Skeletal muscle satellite cell (primary cell): ENCODE results near the gene MPST.
A peak's percentile ranks its signal among the peaks of the same experiment; 100 is the strongest.

Source experiments
- H3K27me3 ChIP-seq: 2 replicates; pipeline ENCODE4 v1.7.0; 2013; ENCODE audit warnings: low read length; ENCODE audit not compliant: control insufficient read depth, insufficient read depth
- H3K36me3 ChIP-seq: 2 replicates; pipeline ENCODE4 v1.7.0; 2013; ENCODE audit warnings: mild to moderate bottlenecking, control low read depth, low read length; ENCODE audit not compliant: insufficient read depth
- H3K4me1 ChIP-seq: 2 replicates; pipeline ENCODE4 v1.7.0; 2013; ENCODE audit warnings: low read length; ENCODE audit not compliant: control insufficient read depth, insufficient read depth
- H3K4me2 ChIP-seq: 2 replicates; pipeline ENCODE4 v1.7.0; 2013; ENCODE audit warnings: mild to moderate bottlenecking, low read length
- H3K4me3 ChIP-seq: 2 replicates; pipeline ENCODE4 v1.7.0; 2013; ENCODE audit warnings: low read length
- H3K9ac ChIP-seq: 2 replicates; pipeline ENCODE4 v1.7.0; 2013; ENCODE audit warnings: mild to moderate bottlenecking, low read depth, low read length, moderate library complexity
- H3K9me3 ChIP-seq: replicated peaks from 2 replicates; pipeline ENCODE4 v1.7.0; 2013; ENCODE audit warnings: mild to moderate bottlenecking, control low read depth, low read length

The MPST gene

GRCh38 chr22:37051391-37052385 is 32.1 kb downstream of the MPST start, which contains the start of gene KCTD17:
Gene KCTD17 (plus strand): TSS chr22:37051742. CDS start chr22:37051761, 19 bp downstream.
- peak within 1 kb of the TSS; percentile 99 for H3K4me3 ChIP-seq

GRCh38 chr22:37052386-37053309 is 33.1 kb downstream of the MPST start:
- H3K9ac ChIP-seq: peak overlapping the region; percentile 88
- H3K36me3 ChIP-seq: peaks cover 21% of the 10 kb centered on the region
- H3K27me3 ChIP-seq: no peaks in the 10 kb centered on the region
- no peaks in the 10 kb centered on the region for H3K9me3 ChIP-seq
- peaks cover 21% of the 10 kb centered on the region for H3K4me1 ChIP-seq
- H3K4me3 ChIP-seq: peak overlapping the region; percentile 99
- H3K4me2 ChIP-seq: peak overlapping the region; percentile 97

More at GRCh38 chr22:37051391-37052385, 32.1 kb downstream of the MPST start, which contains the start of gene KCTD17:
- H3K4me2 ChIP-seq: peak within 1 kb of the TSS; percentile 97
- peaks cover 21% of the 10 kb centered on the region for H3K4me1 ChIP-seq
- peaks cover 13% of the 10 kb centered on the region for H3K36me3 ChIP-seq
- no peaks in the 10 kb centered on the region for H3K27me3 ChIP-seq
- H3K9me3 ChIP-seq: no peaks in the 10 kb centered on the region
- H3K9ac ChIP-seq: peak within 1 kb of the TSS; percentile 88

- H3K4me2 ChIP-seq: peak overlapping the region; percentile 97
- H3K36me3 ChIP-seq: peaks cover 28% of the 10 kb centered on the region
- H3K9ac ChIP-seq: peak overlapping the region; percentile 26
- peak overlapping the region; percentile 16 for H3K4me3 ChIP-seq
- no peaks in the 10 kb centered on the region for H3K27me3 ChIP-seq
- peaks cover 21% of the 10 kb centered on the region for H3K4me1 ChIP-seq
- H3K9me3 ChIP-seq: no peaks in the 10 kb centered on the region
These were observed 33.9 kb downstream of the MPST start for GRCh38 chr22:37053310-37054055.

- H3K9ac ChIP-seq: no peak overlapping the region
- no peak overlapping the region for H3K4me3 ChIP-seq
- no peaks in the 10 kb centered on the region for H3K27me3 ChIP-seq
- H3K4me1 ChIP-seq: peaks cover 21% of the 10 kb centered on the region
- no peaks in the 10 kb centered on the region for H3K9me3 ChIP-seq
- H3K36me3 ChIP-seq: peaks cover 28% of the 10 kb centered on the region
- no peak overlapping the region for H3K4me2 ChIP-seq
These were observed 34.5 kb downstream of the MPST start for GRCh38 chr22:37054056-37054395.

- no peak overlapping the region for H3K4me2 ChIP-seq
- H3K4me1 ChIP-seq: peaks cover 21% of the 10 kb centered on the region
- no peak overlapping the region for H3K4me3 ChIP-seq
- peaks cover 28% of the 10 kb centered on the region for H3K36me3 ChIP-seq
- H3K27me3 ChIP-seq: no peaks in the 10 kb centered on the region
- H3K9me3 ChIP-seq: no peaks in the 10 kb centered on the region
- no peak overlapping the region for H3K9ac ChIP-seq
These were observed 35.2 kb downstream of the MPST start for GRCh38 chr22:37054600-37055365.

GRCh38 chr22:37056246-37056645 is 36.7 kb downstream of the MPST start:
- Histone ChIP-seq H3K9ac (no peak overlapping the region), H3K4me2 (no peak overlapping the region), H3K4me3 (no peak overlapping the region), H3K27me3 (no peaks in the 10 kb centered on the region), H3K9me3 (no peaks in the 10 kb centered on the region), H3K4me1 (peaks cover 21% of the 10 kb centered on the region), H3K36me3 (peaks cover 28% of the 10 kb centered on the region)

GRCh38 chr22:37057226-37057625 is 37.7 kb downstream of the MPST start:
- H3K36me3 ChIP-seq: peaks cover 28% of the 10 kb centered on the region
- no peak overlapping the region for H3K4me3 ChIP-seq
- H3K27me3 ChIP-seq: no peaks in the 10 kb centered on the region

GRCh38 chr22:37057796-37058510 is 38.4 kb downstream of the MPST start:
- peaks cover 28% of the 10 kb centered on the region for H3K36me3 ChIP-seq
- no peaks in the 10 kb centered on the region for H3K27me3 ChIP-seq
- peaks cover 11% of the 10 kb centered on the region for H3K4me1 ChIP-seq
- no peak overlapping the region for H3K4me2 ChIP-seq
- H3K9me3 ChIP-seq: no peaks in the 10 kb centered on the region
- H3K9ac ChIP-seq: no peak overlapping the region
- H3K4me3 ChIP-seq: no peak overlapping the region

More at GRCh38 chr22:37057226-37057625, 37.7 kb downstream of the MPST start:
- H3K4me2 ChIP-seq: no peak overlapping the region
- peaks cover 18% of the 10 kb centered on the region for H3K4me1 ChIP-seq
- no peaks in the 10 kb centered on the region for H3K9me3 ChIP-seq
- H3K9ac ChIP-seq: no peak overlapping the region

GRCh38 chr22:37058917-37059701 is 39.6 kb downstream of the MPST start:
- peaks cover 28% of the 10 kb centered on the region for H3K36me3 ChIP-seq
- H3K9me3 ChIP-seq: no peaks in the 10 kb centered on the region

More at GRCh38 chr22:37058917-37059701, 39.6 kb downstream of the MPST start:
- no peaks in the 10 kb centered on the region for H3K27me3 ChIP-seq
- H3K4me3 ChIP-seq: no peak overlapping the region
- no peak overlapping the region for H3K9ac ChIP-seq
- no peak overlapping the region for H3K4me2 ChIP-seq
- H3K4me1 ChIP-seq: no peaks in the 10 kb centered on the region
